ENCODE measurements around the gene CPE. TPM values are rescaled to one million over a fixed set of nuclear protein-coding genes. Genes with fewer than 3 reads are reported as not detected.

Gene CPE
- total RNA-seq, 2 experiments from 2014 or later = not detected

- intact Hi-C loops (cut with micrococcal nuclease; ENCODE audit: unreplicated experiment) = no loop called here
- Histone ChIP-seq H3K4me3 (ENCODE audit: low read depth, low read length, poor library complexity, severe bottlenecking) (no peak overlapping the region), H3K4me1 (ENCODE audit: insufficient read depth, low read length, poor library complexity, severe bottlenecking) (no peaks in the 10 kb centered on the region), H4K20me1 (ENCODE audit: insufficient read depth, low read length) (no peaks in the 10 kb centered on the region), H2AFZ (ENCODE audit: low read length) (no peak overlapping the region), H3K27ac (ENCODE audit: low read depth, low read length, poor library complexity, severe bottlenecking) (no peak overlapping the region), H3K79me2 (ENCODE audit: insufficient read depth, low read depth, low read length) (no peaks in the 10 kb centered on the region), H3K36me3 (ENCODE audit: insufficient read depth, low read length) (no peaks in the 10 kb centered on the region), H3K4me2 (ENCODE audit: low read length) (no peak overlapping the region), H3K9me2 (ENCODE audit: insufficient read depth, low read length) (no peaks in the 10 kb centered on the region), H3K9me3 (ENCODE audit: low read length) (no peaks in the 10 kb centered on the region)
- ChIA-PET CTCF (ENCODE audit: unreplicated experiment) (no interaction called here), POLR2A (interaction anchor here (0.7 kb wide), 1 partner anchor 46 kb away, joined by 3 read pairs; no protein-coding TSS in a partner anchor)
- no TSS peak for BruUV-seq (replicated peaks)
- TF ChIP-seq EZH2phosphoT487 (IDR thresholded peaks at IDR 0.05; ENCODE audit: borderline replicate concordance, low read depth, low read length) (no peak), CTCF (conservative IDR thresholded peaks at IDR 0.05; ENCODE audit: low read length) (no peak)
- no peak for DNase-seq (ENCODE audit: low spot score)
These were observed 23.6 kb downstream of the CPE start for GRCh38 chr4:165402375-165402774.

GRCh38 chr4:165403048-165403447 lies 24.2 kb downstream of the CPE start:
- no peak overlapping the region for H3K27ac ChIP-seq (ENCODE audit: low read depth, low read length, poor library complexity, severe bottlenecking)
- no peaks in the 10 kb centered on the region for H3K9me2 ChIP-seq (ENCODE audit: insufficient read depth, low read length)
- no peak overlapping the region for H2AFZ ChIP-seq (ENCODE audit: low read length)
- ChIA-PET CTCF (ENCODE audit: unreplicated experiment) (no interaction called here), POLR2A (interaction anchor here (0.6 kb wide), 1 partner anchor 68 kb away, joined by 3 read pairs; no protein-coding TSS in a partner anchor)
- DNase-seq (ENCODE audit: low spot score) = no peak
- intact Hi-C loops (cut with micrococcal nuclease; ENCODE audit: unreplicated experiment) = no loop called here
- no peaks in the 10 kb centered on the region for H4K20me1 ChIP-seq (ENCODE audit: insufficient read depth, low read length)
- no peaks in the 10 kb centered on the region for H3K9me3 ChIP-seq (ENCODE audit: low read length)
- BruUV-seq (replicated peaks) = no TSS peak
- no peaks in the 10 kb centered on the region for H3K4me1 ChIP-seq (ENCODE audit: insufficient read depth, low read length, poor library complexity, severe bottlenecking)
- H3K36me3 ChIP-seq (ENCODE audit: insufficient read depth, low read length) = no peaks in the 10 kb centered on the region
- H3K4me2 ChIP-seq (ENCODE audit: low read length) = no peak overlapping the region
- H3K79me2 ChIP-seq (ENCODE audit: insufficient read depth, low read depth, low read length) = no peaks in the 10 kb centered on the region
- TF ChIP-seq EZH2phosphoT487 (IDR thresholded peaks at IDR 0.05; ENCODE audit: borderline replicate concordance, low read depth, low read length) = no peak
- no peak for TF ChIP-seq CTCF (conservative IDR thresholded peaks at IDR 0.05; ENCODE audit: low read length)
- H3K4me3 ChIP-seq (ENCODE audit: low read depth, low read length, poor library complexity, severe bottlenecking) = no peak overlapping the region

GRCh38 chr4:165403637-165404036 lies 24.8 kb downstream of the CPE start:
- H4K20me1 ChIP-seq (ENCODE audit: insufficient read depth, low read length) = no peaks in the 10 kb centered on the region
- no peaks in the 10 kb centered on the region for H3K9me2 ChIP-seq (ENCODE audit: insufficient read depth, low read length)
- no peak overlapping the region for H3K4me2 ChIP-seq (ENCODE audit: low read length)
- no TSS peak for BruUV-seq (replicated peaks)
- no peak overlapping the region for H3K27ac ChIP-seq (ENCODE audit: low read depth, low read length, poor library complexity, severe bottlenecking)
- DNase-seq (ENCODE audit: low spot score) = no peak
- H2AFZ ChIP-seq (ENCODE audit: low read length) = no peak overlapping the region
- ChIA-PET CTCF (ENCODE audit: unreplicated experiment) (no interaction called here), POLR2A (interaction anchor here (0.6 kb wide), 1 partner anchor 68 kb away, joined by 3 read pairs; no protein-coding TSS in a partner anchor)
- no peaks in the 10 kb centered on the region for H3K4me1 ChIP-seq (ENCODE audit: insufficient read depth, low read length, poor library complexity, severe bottlenecking)
- H3K36me3 ChIP-seq (ENCODE audit: insufficient read depth, low read length) = no peaks in the 10 kb centered on the region
- intact Hi-C loops (cut with micrococcal nuclease; ENCODE audit: unreplicated experiment) = no loop called here
- H3K4me3 ChIP-seq (ENCODE audit: low read depth, low read length, poor library complexity, severe bottlenecking) = no peak overlapping the region
- no peaks in the 10 kb centered on the region for H3K79me2 ChIP-seq (ENCODE audit: insufficient read depth, low read depth, low read length)
- no peaks in the 10 kb centered on the region for H3K9me3 ChIP-seq (ENCODE audit: low read length)
- TF ChIP-seq CTCF (conservative IDR thresholded peaks at IDR 0.05; ENCODE audit: low read length) (no peak), EZH2phosphoT487 (IDR thresholded peaks at IDR 0.05; ENCODE audit: borderline replicate concordance, low read depth, low read length) (no peak)
